Liver (tissue), 9 donors: Measurements from ENCODE around the gene REST. TPM values are rescaled to one million over a fixed set of nuclear protein-coding genes. Genes with fewer than 3 reads are reported as not detected.

ENCODE experiments used
- DNase-seq: peaks from one replicate; pipeline ENCODE4 v3.0.0-alpha.2; 2017; ENCODE audit warnings: low spot score
- H3K27ac ChIP-seq, 2 donors: one replicate each; pipeline ENCODE4 v1.7.0; 2013; ENCODE audit warnings: inconsistent platforms in 2 of 2, low read length in 2 of 2, control low read depth in 1 of 2, low read depth in 1 of 2, mild to moderate bottlenecking in 1 of 2
- H3K27me3 ChIP-seq, 4 donors: one replicate each; pipeline versions ENCODE4 v1.6.1 to v1.7.0; 2013; ENCODE audit warnings: low read length in 3 of 4, inconsistent platforms in 1 of 4, mild to moderate bottlenecking in 1 of 4, moderate library complexity in 1 of 4; ENCODE audit not compliant: control insufficient read depth in 4 of 4, insufficient read depth in 4 of 4
- H3K36me3 ChIP-seq, 4 donors: one replicate each; pipeline versions ENCODE4 v1.6.1 to v1.7.0; 2013; ENCODE audit warnings: low read length in 3 of 4, mild to moderate bottlenecking in 3 of 4, low read depth in 1 of 4, moderate library complexity in 1 of 4; ENCODE audit not compliant: control insufficient read depth in 4 of 4, insufficient read depth in 3 of 4
- H3K4me1 ChIP-seq, 4 donors: one replicate each; pipeline versions ENCODE4 v1.6.1 to v1.7.0; 2013; ENCODE audit warnings: low read length in 3 of 4, mild to moderate bottlenecking in 3 of 4, moderate library complexity in 1 of 4; ENCODE audit not compliant: control insufficient read depth in 4 of 4, insufficient read depth in 4 of 4
- H3K4me3 ChIP-seq, 3 donors: one replicate each; pipeline versions ENCODE4 v1.6.1 to v1.7.0; 2013; ENCODE audit warnings: low read length in 3 of 3, control low read depth in 1 of 3, low read depth in 1 of 3, mild to moderate bottlenecking in 1 of 3
- H3K9ac ChIP-seq, 2 donors: one replicate each; pipeline ENCODE4 v1.7.0; 2013; ENCODE audit warnings: low read length in 2 of 2, mild to moderate bottlenecking in 2 of 2, moderate library complexity in 2 of 2, control low read depth in 1 of 2, low read depth in 1 of 2
- H3K9me3 ChIP-seq, 4 donors: one replicate each; pipeline versions ENCODE4 v1.6.1 to v1.7.0; 2013; ENCODE audit warnings: low read length in 3 of 4; ENCODE audit not compliant: control insufficient read depth in 4 of 4
- CTCF ChIP-seq: fragments of 150-350 bp; IDR thresholded peaks from 2 replicates; pipeline ENCODE4 v1.5.1; 2017; ENCODE audit warnings: improper control_type of control experiment, low read depth, low read length; ENCODE audit not compliant: missing input control
- EGR1 ChIP-seq, 2 donors: IDR thresholded peaks; 2 replicates each; pipeline ENCODE4 v1.6.1; 2016 to 2018; ENCODE audit warnings: antibody characterized with exemption in 2 of 2, low read depth in 2 of 2
- FOXA1 ChIP-seq: IDR thresholded peaks from 2 replicates; pipeline ENCODE4 v1.6.1; 2016; ENCODE audit warnings: antibody characterized with exemption
- FOXA2 ChIP-seq: IDR thresholded peaks from 2 replicates; pipeline ENCODE4 v1.6.1; 2016; ENCODE audit warnings: antibody characterized with exemption
- GABPA ChIP-seq, 2 donors: IDR thresholded peaks in 1 of 2; conservative IDR thresholded peaks in 1 of 2; 2 replicates each; pipeline ENCODE4 v1.6.1; 2016; ENCODE audit warnings: antibody characterized with exemption in 2 of 2, mild to moderate bottlenecking in 1 of 2, moderate library complexity in 1 of 2
- HNF4A ChIP-seq, 2 donors: conservative IDR thresholded peaks; 2 replicates each; pipeline ENCODE4 v1.6.1; 2016; ENCODE audit warnings: antibody characterized with exemption in 2 of 2, mild to moderate bottlenecking in 2 of 2
- HNF4G ChIP-seq: IDR thresholded peaks from 2 replicates; pipeline ENCODE4 v1.6.1; 2016; ENCODE audit warnings: antibody characterized with exemption
- JUND ChIP-seq, 2 donors: IDR thresholded peaks; 2 replicates each; pipeline ENCODE4 v1.6.1; 2016; ENCODE audit warnings: antibody characterized with exemption in 2 of 2
- MAX ChIP-seq: IDR thresholded peaks from 2 replicates; pipeline ENCODE4 v1.6.1; 2016; ENCODE audit warnings: antibody characterized with exemption
- NR2F2 ChIP-seq: IDR thresholded peaks from 2 replicates; pipeline ENCODE4 v1.6.1; 2016; ENCODE audit warnings: antibody characterized with exemption
- RAD21 ChIP-seq, 2 donors: IDR thresholded peaks; 2 replicates each; pipeline ENCODE4 v1.6.1; 2016; ENCODE audit warnings: antibody characterized with exemption in 2 of 2, mild to moderate bottlenecking in 2 of 2
- REST ChIP-seq: IDR thresholded peaks from 2 replicates; pipeline ENCODE4 v1.6.1; 2016; ENCODE audit warnings: antibody characterized with exemption, mild to moderate bottlenecking
- RXRA ChIP-seq, 2 donors: IDR thresholded peaks; 2 replicates each; pipeline ENCODE4 v1.6.1; 2017 to 2018; ENCODE audit warnings: antibody characterized with exemption in 2 of 2, mild to moderate bottlenecking in 1 of 2
- SP1 ChIP-seq: IDR thresholded peaks from 2 replicates; pipeline ENCODE4 v1.6.1; 2018; ENCODE audit warnings: antibody characterized with exemption, mild to moderate bottlenecking
- TAF1 ChIP-seq: conservative IDR thresholded peaks from 2 replicates; pipeline ENCODE4 v1.6.1; 2016; ENCODE audit warnings: antibody characterized with exemption, mild to moderate bottlenecking
- YY1 ChIP-seq: IDR thresholded peaks from 2 replicates; pipeline ENCODE4 v1.6.1; 2016; ENCODE audit warnings: antibody characterized with exemption, mild to moderate bottlenecking
- ZBTB33 ChIP-seq: IDR thresholded peaks from 2 replicates; pipeline ENCODE4 v1.6.1; 2016; ENCODE audit warnings: antibody characterized with exemption
- WGBS: extraction: QIAGEN DNeasy Blood & Tissue Kit; methylation state at CpG from one replicate; pipeline ENCODE4 v1.1.7; 2013; 5-methylcytosine and 5-hydroxymethylcytosine counted together
- polyA plus RNA-seq, 2 donors: library from polyadenylated mRNA; stranded (reverse) in 1 of 2; unstranded in 1 of 2; fragments of 200-250 nt in 1 of 2; fragments of >200 nt in 1 of 2; fragmentation: Nextera tagmentation in 1 of 2; extraction: Ambion mirVana in 1 of 2; gene quantifications; one replicate each; pipeline versions ENCODE4 v1.2.1 to v1.2.3, GENCODE V29; 2013 to 2015
- total RNA-seq, 2 donors: library from RNA; depleted of rRNA; stranded (reverse); fragments of >200 nt; gene quantifications; one replicate each; pipeline ENCODE4 v1.2.3, GENCODE V29; 2014
- TF ChIP-seq, protein P1 (sequence below): IDR thresholded peaks from 2 replicates; pipeline ENCODE4 v1.6.1; 2016; ENCODE audit warnings: antibody characterized with exemption
- donor health status: healthy.
- donor health status: healthy.
- donor health status: healthy.
- donor health status: healthy.
- donor health status: healthy.

REST gene
- total and polyA plus RNA-seq, 4 donors, result 3.7 to 18.1 (median 12.4) TPM

DNA sequence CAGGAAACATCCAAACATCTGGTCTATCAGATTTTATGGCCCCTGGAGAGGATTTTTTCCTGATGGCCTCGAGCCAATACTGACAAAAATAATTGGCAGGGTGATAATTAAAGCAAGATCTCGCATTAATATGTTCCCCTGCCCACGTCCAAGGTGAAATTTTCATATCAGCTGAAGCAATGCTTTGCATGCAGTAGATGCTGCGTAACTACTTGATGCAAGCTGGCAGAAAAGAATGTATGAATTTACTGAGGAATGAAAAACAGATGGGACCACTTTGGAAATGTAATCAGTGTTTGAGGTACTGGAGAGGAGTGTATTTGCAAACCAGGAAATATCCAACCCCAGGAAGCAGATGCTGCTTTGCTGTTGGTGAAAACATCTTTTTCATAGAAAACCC, 36.8 kb upstream of the REST start:
- WGBS, result 55% methylated on average over 4 of the region's 4 CpGs
- no peak for TF ChIP-seq JUND (IDR thresholded peaks at IDR 0.05)
- TF ChIP-seq HNF4A (conservative IDR thresholded peaks at IDR 0.05), result no peak
- TF ChIP-seq ZBTB33, result no peak
- TF ChIP-seq, protein P1, sequence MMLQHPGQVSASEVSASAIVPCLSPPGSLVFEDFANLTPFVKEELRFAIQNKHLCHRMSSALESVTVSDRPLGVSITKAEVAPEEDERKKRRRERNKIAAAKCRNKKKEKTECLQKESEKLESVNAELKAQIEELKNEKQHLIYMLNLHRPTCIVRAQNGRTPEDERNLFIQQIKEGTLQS, result no peak
- TF ChIP-seq NR2F2, result no peak
- no peaks in the 10 kb centered on the region for H3K4me1 ChIP-seq

DNA sequence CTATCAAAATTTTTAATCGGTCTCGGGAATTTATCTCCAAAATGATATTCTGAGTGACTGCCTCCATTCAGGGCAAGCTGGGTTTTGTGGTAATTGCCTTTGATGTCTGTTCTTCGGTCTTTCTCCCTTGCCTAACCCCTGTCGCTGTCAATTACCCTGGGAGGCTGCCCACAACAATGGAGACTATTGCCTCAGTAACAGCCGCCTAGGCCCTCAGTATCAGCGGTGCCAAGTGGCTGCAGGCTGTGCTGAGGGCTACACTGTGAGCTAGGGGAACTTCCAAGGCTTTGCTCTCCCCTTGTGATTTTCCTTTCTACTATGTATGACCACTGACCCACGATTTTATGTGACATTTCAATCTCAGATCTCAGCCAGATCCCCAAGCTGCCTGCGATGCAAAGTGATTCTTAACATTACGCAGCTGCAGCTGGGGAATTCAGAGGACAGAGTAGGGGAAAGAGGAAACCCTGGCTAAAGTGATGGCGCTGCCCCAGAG, 36.3 kb upstream of the REST start:
- no peaks in the 10 kb centered on the region for H3K36me3 ChIP-seq
- no peak overlapping the region for H3K9ac ChIP-seq
- no peaks in the 10 kb centered on the region for H3K27me3 ChIP-seq
- TF ChIP-seq NR2F2 (no peak), HNF4A (conservative IDR thresholded peaks at IDR 0.05) (no peak), HNF4G (no peak), TAF1 (no peak), YY1 (no peak), JUND (IDR thresholded peaks at IDR 0.05) (no peak), SP1 (no peak), RAD21 (IDR thresholded peaks at IDR 0.05) (no peak), EGR1 (IDR thresholded peaks at IDR 0.05; ENCODE audit: low read depth in 2 of 2) (no peak), CTCF (no peak), FOXA1 (no peak), FOXA2 (no peak), RXRA (IDR thresholded peaks at IDR 0.05) (no peak), MAX (no peak), REST (no peak), ZBTB33 (no peak), GABPA (IDR thresholded peaks at IDR 0.05 in 1 of 2, conservative IDR thresholded peaks at IDR 0.05 in 1 of 2) (no peak)
- TF ChIP-seq, protein P1, result no peak
- no peak overlapping the region for H3K27ac ChIP-seq
- no peak overlapping the region for H3K4me3 ChIP-seq
- H3K4me1 ChIP-seq, result no peaks in the 10 kb centered on the region
- no peak for DNase-seq
- WGBS, result 46% methylated on average over 10 of the region's 10 CpGs
- no peaks in the 10 kb centered on the region for H3K9me3 ChIP-seq

More for the DNA sequence above, 36.8 kb upstream of the REST start:
- Histone ChIP-seq H3K36me3 (no peaks in the 10 kb centered on the region), H3K9me3 (no peaks in the 10 kb centered on the region), H3K27ac (no peak overlapping the region), H3K9ac (no peak overlapping the region), H3K4me3 (no peak overlapping the region), H3K27me3 (no peaks in the 10 kb centered on the region)
- no peak for DNase-seq
